K562 (cell line): ENCODE results near the gene ZNF785. TPM values are rescaled to one million over a fixed set of nuclear protein-coding genes. Genes with fewer than 3 reads are reported as not detected.
A peak's percentile ranks its signal among the peaks of the same experiment; 100 is the strongest.

Source experiments
- ATAC-seq: fragments of 200-7000 bp; cut with Tn5 transposase; 3 replicates; pipeline ENCODE4 v1.9.1; 2020; ENCODE audit warnings: moderate library complexity
- BruUV-seq: library from RNA; stranded (reverse); fragments of 400-500 nt; replicated peaks from 2 replicates; lab custom pipeline; 2021; lab: Mats Ljungman, UMichigan
- CTCF ChIA-PET: fragments of 300-600 bp; formaldehyde crosslinking; extraction: SDS; loops from one replicate; lab custom pipeline; 2021; ENCODE audit warnings: low intra/inter-chr PET ratio; lab: Yijun Ruan, JAX
- POLR2A ChIA-PET: fragments of 300-600, 350-650 bp; sonication (Branson Sonifier 250); formaldehyde crosslinking; extraction: SDS; loops from one replicate; lab custom pipeline; 2021; ENCODE audit warnings: antibody characterized with exemption, inconsistent platforms; lab: Yijun Ruan, JAX
- DNase-seq, 4 experiments: peaks; one replicate each; pipeline versions ENCODE4 v3.0.0 to v3.0.0-alpha.2; 2011 to 2018; ENCODE audit warnings: low spot score in 3 of 4, mixed read lengths in 3 of 4; ENCODE audit errors: extremely low read depth in 1 of 4
- FAIRE-seq: peaks from 2 replicates; lab custom pipeline; 2011; peaks lifted over from hg19 to GRCh38; lab: Jason Lieb, UNC
- H2AFZ ChIP-seq: 2 replicates; pipeline ENCODE4 v1.6.0; 2011; ENCODE audit warnings: low read depth, low read length, control low read depth, inconsistent platforms
- H3K27ac ChIP-seq: fragments of 200-600 bp; 3 replicates; pipeline ENCODE4 v1.8.0; 2011; ENCODE audit warnings: low read depth, mild to moderate bottlenecking, control low read depth, inconsistent platforms, low read length, moderate library complexity, mixed read lengths; ENCODE audit errors: extremely low read depth
- H3K27me3 ChIP-seq, 2 experiments: fragments of 300-600 bp in 1 of 2; 2 replicates in 1 of 2; 3 replicates in 1 of 2; pipeline versions ENCODE4 v1.6.0 to v1.8.0; 2011; ENCODE audit warnings: inconsistent platforms in 2 of 2, low read length in 2 of 2, mild to moderate bottlenecking in 1 of 2, mixed read lengths in 1 of 2, moderate library complexity in 1 of 2; ENCODE audit not compliant: control insufficient read depth in 2 of 2, insufficient read depth in 2 of 2
- H3K36me3 ChIP-seq: fragments of 300-600 bp; 3 replicates; pipeline ENCODE4 v1.8.0; 2011; ENCODE audit warnings: mild to moderate bottlenecking, low read length, inconsistent platforms; ENCODE audit not compliant: control insufficient read depth, insufficient read depth
- H3K4me1 ChIP-seq, 2 experiments: fragments of 200-600 bp in 1 of 2; replicated peaks in 1 of 2; 2 replicates in 1 of 2; 3 replicates in 1 of 2; pipeline versions ENCODE4 v1.5.1 to v1.8.0; 2011; ENCODE audit warnings: inconsistent platforms in 2 of 2, low read length in 2 of 2, mild to moderate bottlenecking in 1 of 2, mixed read lengths in 1 of 2, moderate library complexity in 1 of 2; ENCODE audit not compliant: control insufficient read depth in 2 of 2, insufficient read depth in 2 of 2
- H3K4me2 ChIP-seq: 2 replicates; pipeline ENCODE4 v1.6.1; 2011; ENCODE audit warnings: low read length, control low read depth, inconsistent platforms, mixed read lengths; ENCODE audit not compliant: insufficient read depth
- H3K4me3 ChIP-seq: fragments of 200-600 bp; sonication (generic), shearing (Covaris generic); 2 replicates; pipeline ENCODE4 v1.5.1; 2016; ENCODE audit warnings: control low read depth, inconsistent platforms
- H3K79me2 ChIP-seq: fragments of 200-600 bp; 3 replicates; pipeline ENCODE4 v1.8.0; 2011; ENCODE audit warnings: low read length, inconsistent platforms; ENCODE audit not compliant: control insufficient read depth, insufficient read depth
- H3K9ac ChIP-seq, 2 experiments: 2 replicates each; pipeline versions ENCODE4 v1.6.0 to v1.6.1; 2011; ENCODE audit warnings: low read depth in 2 of 2, low read length in 2 of 2, control low read depth in 1 of 2, inconsistent platforms in 1 of 2, mild to moderate bottlenecking in 1 of 2, mixed read lengths in 1 of 2; ENCODE audit not compliant: insufficient read depth in 1 of 2
- H3K9me1 ChIP-seq: one replicate; pipeline ENCODE4 v1.6.0; 2011; ENCODE audit warnings: inconsistent platforms, mild to moderate bottlenecking, low read length, moderate library complexity; ENCODE audit not compliant: control insufficient read depth, insufficient read depth
- H3K9me3 ChIP-seq: replicated peaks from 2 replicates; pipeline ENCODE4 v1.5.1; 2011; ENCODE audit warnings: low read depth, low read length, inconsistent platforms; ENCODE audit not compliant: control insufficient read depth, insufficient read depth
- H4K20me1 ChIP-seq: replicated peaks from 2 replicates; pipeline ENCODE4 v1.6.1; 2011; ENCODE audit warnings: low read length, inconsistent platforms, mixed read lengths; ENCODE audit not compliant: control insufficient read depth, insufficient read depth
- FOXK2 ChIP-seq, 2 experiments: fragments of 450-650 bp; IDR thresholded peaks in 1 of 2; conservative IDR thresholded peaks in 1 of 2; 2 replicates each; pipeline ENCODE4 v1.6.1; 2016; ENCODE audit warnings: low read depth in 2 of 2, mild to moderate bottlenecking in 1 of 2
- KDM5B ChIP-seq: fragments of 200-600 bp; sonication (generic); IDR thresholded peaks from 2 replicates; pipeline ENCODE4 v1.6.1; 2012; ENCODE audit warnings: low read depth, mild to moderate bottlenecking, moderate library complexity, low read length, control low read depth, inconsistent platforms; ENCODE audit not compliant: insufficient replicate concordance
- RBM25 ChIP-seq: fragments of 200-400 bp; formaldehyde crosslinking; IDR thresholded peaks from 2 replicates; pipeline ENCODE4 v1.6.1; 2018; ENCODE audit warnings: low read length, low read depth, moderate library complexity; ENCODE audit not compliant: severe bottlenecking
- TAF7 ChIP-seq: fragments of 450-650 bp; IDR thresholded peaks from 2 replicates; pipeline ENCODE4 v1.6.1; 2016; ENCODE audit warnings: missing genetic modification characterization, missing compliant biosample characterization
- ZNF146 ChIP-seq: IDR thresholded peaks from one replicate; pipeline ENCODE4 v1.6.1; 2018; ENCODE audit warnings: missing compliant biosample characterization; ENCODE audit not compliant: unreplicated experiment
- ZNF444 ChIP-seq: fragments of 250-450 bp; sonication (Bioruptor Pico); IDR thresholded peaks from 2 replicates; pipeline ENCODE4 v1.4.0; 2020; ENCODE audit warnings: mild to moderate bottlenecking, moderate library complexity
- ZNF77 ChIP-seq: fragments of 250-450 bp; sonication (Bioruptor Pico); IDR thresholded peaks from 2 replicates; pipeline ENCODE4 v1.5.0; 2020
- WGBS: fragments of 100-300 bp; shearing (Covaris generic); methylation state at CpG from one replicate; pipeline ENCODE4 v1.1.6; 2016; ENCODE audit warnings: low coverage, mixed read lengths; ENCODE audit not compliant: insufficient coverage; ENCODE audit errors: missing lambda C conversion rate; 5-methylcytosine and 5-hydroxymethylcytosine counted together
- in situ Hi-C: fragments of 300-500 bp; cut with MboI; formaldehyde crosslinking; loops from 4 replicates; pipeline ENCODE4 v1.15.0; 2018; ENCODE audit warnings: inconsistent platforms, mixed read lengths
- intact Hi-C: fragments of 100-400 bp; cut with micrococcal nuclease; formaldehyde crosslinking; loops from 2 replicates; pipeline ENCODE4 v1.14.2; 2022
- polyA plus RNA-seq, 8 experiments: library from polyadenylated mRNA; depleted of rRNA in 4 of 8; stranded (reverse) in 5 of 8; unstranded in 3 of 8; fragments of >200 nt; fragmentation: Nextera tagmentation in 2 of 8; fragmentation: Illumina TruSeq in 1 of 8; extraction: Ambion mirVana in 2 of 8; extraction: Trizol in 1 of 8; gene quantifications; 2 replicates each; pipeline versions ENCODE4 v1.2.1 to v1.2.3, GENCODE V29; 2011 to 2014; ENCODE audit warnings: inconsistent platforms in 1 of 8, missing spikeins in 1 of 8
- total RNA-seq, 7 experiments: library from RNA; depleted of rRNA in 6 of 7; stranded (reverse); fragments of >200 nt in 6 of 7; fragmentation: Illumina TruSeq in 2 of 7; extraction: Trizol in 2 of 7; gene quantifications; 2 replicates each; pipeline versions ENCODE4 v1.2.1 to v1.2.3, GENCODE V29; 2011 to 2021; ENCODE audit warnings: low replicate concordance in 1 of 7
- TF ChIP-seq, protein P1 (sequence below): fragments of 450-650 bp; formaldehyde crosslinking; IDR thresholded peaks from 2 replicates; pipeline ENCODE4 v1.4.0; 2020; ENCODE audit warnings: mild to moderate bottlenecking, mixed read lengths

ZNF785 gene
- total and polyA plus RNA-seq, 9 of the 15 experiments (the other 6 are each of a cell fraction or from before 2014, with no cell fraction given): 0.64 to 11.0 (median 6.4) TPM

GRCh38 chr16:30566531-30566930, 19.0 kb downstream of the ZNF785 start (continued):
- TF ChIP-seq RBM25 (peak; percentile 72), KDM5B (no peak)
- TF ChIP-seq, protein P1, sequence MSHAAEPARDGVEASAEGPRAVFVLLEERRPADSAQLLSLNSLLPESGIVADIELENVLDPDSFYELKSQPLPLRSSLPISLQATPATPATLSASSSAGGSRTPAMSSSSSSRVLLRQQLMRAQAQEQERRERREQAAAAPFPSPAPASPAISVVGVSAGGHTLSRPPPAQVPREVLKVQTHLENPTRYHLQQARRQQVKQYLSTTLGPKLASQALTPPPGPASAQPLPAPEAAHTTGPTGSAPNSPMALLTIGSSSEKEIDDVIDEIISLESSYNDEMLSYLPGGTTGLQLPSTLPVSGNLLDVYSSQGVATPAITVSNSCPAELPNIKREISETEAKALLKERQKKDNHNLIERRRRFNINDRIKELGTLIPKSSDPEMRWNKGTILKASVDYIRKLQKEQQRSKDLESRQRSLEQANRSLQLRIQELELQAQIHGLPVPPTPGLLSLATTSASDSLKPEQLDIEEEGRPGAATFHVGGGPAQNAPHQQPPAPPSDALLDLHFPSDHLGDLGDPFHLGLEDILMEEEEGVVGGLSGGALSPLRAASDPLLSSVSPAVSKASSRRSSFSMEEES: no peak

DNA sequence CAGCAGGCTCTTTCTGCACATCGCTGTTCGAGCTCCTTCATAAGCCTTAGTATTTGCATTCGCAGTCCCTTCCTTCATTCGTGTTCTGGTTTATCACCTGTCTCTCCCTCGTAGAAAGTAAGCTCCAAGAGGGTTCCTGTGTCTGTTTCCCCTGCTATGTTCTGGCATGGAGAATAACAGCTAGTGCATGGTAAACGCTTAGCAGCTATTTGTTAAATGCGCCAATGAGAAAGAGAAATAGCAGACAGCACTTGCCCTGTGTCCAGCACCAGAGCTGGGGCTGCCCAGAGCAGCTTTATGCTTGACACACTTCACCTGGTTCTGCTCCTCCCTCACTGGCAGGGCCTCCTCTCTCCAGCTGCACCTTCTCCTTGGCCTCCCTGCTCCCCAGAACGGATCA, 19.5 kb downstream of the ZNF785 start:
- in situ Hi-C loops: no loop called here
- no peak overlapping the region for H2AFZ ChIP-seq
- H3K9me3 ChIP-seq: no peaks in the 10 kb centered on the region
- no peaks in the 10 kb centered on the region for H3K9me1 ChIP-seq
- WGBS: 46% methylated on average over 8 of the region's 8 CpGs
- H3K9ac ChIP-seq: peak overlapping the region in 1 of 2 experiments; percentile 61; a peak in 1 of 4 replicates
- H3K27ac ChIP-seq: no peak overlapping the region
- TF ChIP-seq ZNF77 (CRISPR knock-in tag): no peak
- TF ChIP-seq FOXK2 (conservative IDR thresholded peaks at IDR 0.05 in 1 of 2, IDR thresholded peaks at IDR 0.05 in 1 of 2; ENCODE audit: low read depth in 2 of 2): no peak
- TF ChIP-seq TAF7 (tag): no peak
- TF ChIP-seq ZNF444 (CRISPR knock-in tag): no peak
- TF ChIP-seq ZNF146 (CRISPR knock-in tag): no peak
- no TSS peak for BruUV-seq
- FAIRE-seq (no peak), DNase-seq (no peak), ATAC-seq (no peak; the same call in 2 of the 3 replicates)
- no peak overlapping the region for H3K4me3 ChIP-seq
- no peaks in the 10 kb centered on the region for H4K20me1 ChIP-seq
- H3K4me2 ChIP-seq: no peak overlapping the region
- H3K27me3 ChIP-seq: no peaks in the 10 kb centered on the region
- intact Hi-C loops: no loop called here
- ChIA-PET CTCF (no interaction called here), POLR2A (interaction anchor here (0.8 to 1.7 kb wide), 7 partner anchors 8 to 136 kb away, joined by 3 to 9 read pairs (median 5); partner anchors contain the start of genes DCTPP1, ZNF689, ZNF747 and ZNF764)
- H3K79me2 ChIP-seq: peaks cover 2% of the 10 kb centered on the region; the same call in 1 of the 3 replicates
- peaks cover 9 to 18% of the 10 kb centered on the region in 2 experiments for H3K4me1 ChIP-seq
- no peaks in the 10 kb centered on the region for H3K36me3 ChIP-seq
